Heart left ventricle (tissue), 16 donors: ENCODE data around the gene TNS3. TPM values are rescaled to one million over a fixed set of nuclear protein-coding genes. Genes with fewer than 3 reads are reported as not detected.

ENCODE experiments used
- ATAC-seq, 4 donors: fragments of 200-7000 bp; cut with Tn5 transposase; one replicate each; pipeline ENCODE4 v1.9.1; 2020 to 2022; ENCODE audit warnings: moderate library complexity in 4 of 4, mild to moderate bottlenecking in 3 of 4, moderate number of reproducible peaks in 1 of 4
- DNase-seq, 5 donors: peaks; one replicate each; pipeline ENCODE4 v3.0.0-alpha.2; 2020
- H3K27ac ChIP-seq, 12 donors: fragments of 200-600 bp; sonication (generic) in 4 of 12; one replicate each; pipeline versions ENCODE4 v1.5.0 to v1.8.0; 2016 to 2022; ENCODE audit warnings: mild to moderate bottlenecking in 2 of 12
- H3K27me3 ChIP-seq, 9 donors: fragments of 200-600 bp; sonication (generic) in 2 of 9; one replicate each; pipeline versions ENCODE4 v1.5.1 to v1.8.0; 2016 to 2022; ENCODE audit warnings: mild to moderate bottlenecking in 3 of 9
- H3K36me3 ChIP-seq, 9 donors: fragments of 200-600 bp; sonication (generic) in 2 of 9; one replicate each; pipeline versions ENCODE4 v1.5.0 to v1.8.0; 2018 to 2022; ENCODE audit warnings: mild to moderate bottlenecking in 2 of 9
- H3K4me1 ChIP-seq, 12 donors: fragments of 200-600 bp; sonication (generic) in 4 of 12; one replicate each; pipeline versions ENCODE4 v1.5.0 to v1.8.0; 2016 to 2022; ENCODE audit warnings: mild to moderate bottlenecking in 3 of 12
- H3K4me3 ChIP-seq, 12 donors: fragments of 200-600 bp; sonication (generic) in 4 of 12; one replicate each; pipeline versions ENCODE4 v1.5.0 to v1.8.0; 2017 to 2022; ENCODE audit warnings: mild to moderate bottlenecking in 9 of 12, moderate library complexity in 4 of 12
- H3K9me3 ChIP-seq, 12 donors: fragments of 200-600 bp; sonication (generic) in 4 of 12; one replicate each; pipeline versions ENCODE4 v1.5.0 to v1.8.0; 2016 to 2022; ENCODE audit warnings: mild to moderate bottlenecking in 1 of 12
- POLR2A ChIP-seq, 2 donors: fragments of 450-650 bp; IDR thresholded peaks; one replicate each; pipeline ENCODE4 v1.6.1; 2017; ENCODE audit warnings: antibody characterized with exemption in 2 of 2, mild to moderate bottlenecking in 2 of 2, moderate library complexity in 2 of 2
- WGBS, 4 donors: extraction: QIAGEN DNeasy Blood & Tissue Kit in 2 of 4; methylation state at CpG; one replicate each; pipeline versions ENCODE4 v1.1.5 to v1.1.7; 2013 to 2018; 5-methylcytosine and 5-hydroxymethylcytosine counted together
- intact Hi-C, 10 donors: fragments of 100-400 bp; cut with DNase I; formaldehyde crosslinking; loops; one replicate each; pipeline versions ENCODE4 v1.11.1 to v1.14.2; 2022
- polyA plus RNA-seq, 2 donors: library from polyadenylated mRNA; stranded (reverse); fragments of 200-250 nt; gene quantifications; one replicate each; pipeline ENCODE4 v1.2.3, GENCODE V29; 2013
- total RNA-seq, 9 donors: library from RNA; depleted of rRNA in 2 of 9; stranded (reverse); fragments of >200 nt in 2 of 9; fragmentation: NEBNext Ultra II Directional in 3 of 9; extraction: Animal tissue kit (Norgen Biotek cat#: 25700) in 3 of 9; gene quantifications; one replicate each; pipeline versions ENCODE4 v1.1.0 to v1.2.4, GENCODE V29; 2016 to 2023
- TF ChIP-seq, protein P1 (sequence below), 12 donors: fragments of 200-600 bp; sonication (generic) in 4 of 12; IDR thresholded peaks; one replicate each; pipeline versions ENCODE4 v1.5.0 to v1.8.0; 2018 to 2022; ENCODE audit warnings: antibody characterized with exemption in 12 of 12, mild to moderate bottlenecking in 5 of 12
- donor health status: ischemic (EF 13 %, LVEDD 7.1; RV severe dilation, severe dysfunction).
- donor health status: healthy with polysubstance abuse.
- donor health status: DM: no; HTN: yes; CAD: no.
- donor health status: DM: no; HTN: no; CAD: no.
- donor health status: ischemic (EF 25% LVEDD 6.9; RV normal size, moderate dysfunction).
- donor health status: ischemic (EF 25% LVEDD 5.7; RV mildly dilated, moderate dysfunction).
- donor health status: healthy.
- donor health status: DM: yes; HTN: yes; CAD: no.
- donor health status: ischemic (EF 35%, LVEDD 5.7; RV mildly dilated, moderate dysfunction).
- donor health status: nonischemic (EF 11% LVEDD 7.7; RV severe dilation, severe dysfunction).
- donor health status: DM: yes; HTN: yes; CAD: no.
- donor health status: PGD.
- donor health status: ischemic (EF 29% LVEDD 5.4; RV normal size, mild dysfunction).
- donor health status: nonischemic (EF 23%, LVEDD 6.1; RV moderate dilation, normal function).

The TNS3 gene
- total and polyA plus RNA-seq, 11 donors: 10.1 to 116 (median 32.7) TPM

DNA sequence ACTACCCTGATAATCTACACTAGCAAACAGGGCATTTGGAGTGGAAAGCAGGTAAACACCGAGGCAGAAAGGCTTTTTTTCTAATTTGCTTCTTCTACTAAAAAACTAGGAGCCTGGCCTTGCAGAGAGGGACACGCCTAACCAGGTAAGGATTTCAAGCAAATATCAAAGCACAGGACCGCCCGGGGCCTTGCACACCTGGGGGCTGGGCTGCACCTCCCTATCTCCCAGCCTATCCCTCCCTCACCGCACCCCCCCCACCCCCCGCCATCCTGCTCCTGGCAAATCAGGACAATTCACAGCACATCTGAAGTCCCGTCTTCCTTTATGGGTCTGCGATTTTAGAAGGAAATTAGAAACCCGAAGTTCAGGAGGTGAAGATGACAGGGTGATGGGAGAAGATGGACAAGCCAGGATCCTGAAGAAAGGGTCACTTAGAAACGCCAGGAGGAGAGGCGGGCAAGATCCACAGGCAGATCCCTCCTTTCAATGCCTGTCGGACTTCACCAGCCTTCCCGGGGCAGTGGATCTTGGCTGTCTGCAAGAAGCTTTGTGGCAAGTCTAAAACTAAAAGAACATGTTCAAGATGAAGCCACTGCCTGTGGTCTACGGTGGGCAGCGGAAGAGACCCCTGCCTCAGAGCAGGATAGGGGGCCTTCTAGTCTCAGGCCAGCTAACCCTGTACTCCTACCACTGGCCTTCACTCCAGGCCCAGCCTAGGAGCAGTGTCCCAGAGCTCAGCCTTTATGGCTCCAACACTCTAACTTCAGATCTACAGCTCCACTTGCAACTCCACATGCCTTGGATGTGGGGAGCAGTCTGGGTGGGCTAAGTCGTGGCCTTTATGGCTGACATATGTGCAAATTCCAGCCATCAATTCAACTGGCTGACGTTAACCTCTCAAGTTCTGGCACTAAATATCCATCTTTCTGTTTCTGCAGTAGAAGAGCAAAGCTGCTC lies 43.9 kb downstream of the TNS3 start:
- whole genome bisulfite sequencing, 4 donors: 85 to 87% (median 87%) methylated on average over 17 of the region's 17 CpGs
- H3K27ac ChIP-seq: peak overlapping the region in 1 of 12 donors; percentile 60
- intact Hi-C loops: no loop called here
- peak overlapping the region in 11 of 12 donors; percentile 29 to 64 (median 55) for H3K4me3 ChIP-seq
- no peak for TF ChIP-seq POLR2A (IDR thresholded peaks at IDR 0.05)
- TF ChIP-seq, protein P1, sequence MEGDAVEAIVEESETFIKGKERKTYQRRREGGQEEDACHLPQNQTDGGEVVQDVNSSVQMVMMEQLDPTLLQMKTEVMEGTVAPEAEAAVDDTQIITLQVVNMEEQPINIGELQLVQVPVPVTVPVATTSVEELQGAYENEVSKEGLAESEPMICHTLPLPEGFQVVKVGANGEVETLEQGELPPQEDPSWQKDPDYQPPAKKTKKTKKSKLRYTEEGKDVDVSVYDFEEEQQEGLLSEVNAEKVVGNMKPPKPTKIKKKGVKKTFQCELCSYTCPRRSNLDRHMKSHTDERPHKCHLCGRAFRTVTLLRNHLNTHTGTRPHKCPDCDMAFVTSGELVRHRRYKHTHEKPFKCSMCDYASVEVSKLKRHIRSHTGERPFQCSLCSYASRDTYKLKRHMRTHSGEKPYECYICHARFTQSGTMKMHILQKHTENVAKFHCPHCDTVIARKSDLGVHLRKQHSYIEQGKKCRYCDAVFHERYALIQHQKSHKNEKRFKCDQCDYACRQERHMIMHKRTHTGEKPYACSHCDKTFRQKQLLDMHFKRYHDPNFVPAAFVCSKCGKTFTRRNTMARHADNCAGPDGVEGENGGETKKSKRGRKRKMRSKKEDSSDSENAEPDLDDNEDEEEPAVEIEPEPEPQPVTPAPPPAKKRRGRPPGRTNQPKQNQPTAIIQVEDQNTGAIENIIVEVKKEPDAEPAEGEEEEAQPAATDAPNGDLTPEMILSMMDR (IDR thresholded peaks at IDR 0.05): no peak
- H3K36me3 ChIP-seq: no peaks in the 10 kb centered on the region
- ATAC-seq (no peak), DNase-seq (no peak)
- no peaks in the 10 kb centered on the region for H3K9me3 ChIP-seq
- H3K4me1 ChIP-seq: peaks cover 0 to 16% (median 8%) of the 10 kb centered on the region in 12 donors
- H3K27me3 ChIP-seq: no peaks in the 10 kb centered on the region

DNA sequence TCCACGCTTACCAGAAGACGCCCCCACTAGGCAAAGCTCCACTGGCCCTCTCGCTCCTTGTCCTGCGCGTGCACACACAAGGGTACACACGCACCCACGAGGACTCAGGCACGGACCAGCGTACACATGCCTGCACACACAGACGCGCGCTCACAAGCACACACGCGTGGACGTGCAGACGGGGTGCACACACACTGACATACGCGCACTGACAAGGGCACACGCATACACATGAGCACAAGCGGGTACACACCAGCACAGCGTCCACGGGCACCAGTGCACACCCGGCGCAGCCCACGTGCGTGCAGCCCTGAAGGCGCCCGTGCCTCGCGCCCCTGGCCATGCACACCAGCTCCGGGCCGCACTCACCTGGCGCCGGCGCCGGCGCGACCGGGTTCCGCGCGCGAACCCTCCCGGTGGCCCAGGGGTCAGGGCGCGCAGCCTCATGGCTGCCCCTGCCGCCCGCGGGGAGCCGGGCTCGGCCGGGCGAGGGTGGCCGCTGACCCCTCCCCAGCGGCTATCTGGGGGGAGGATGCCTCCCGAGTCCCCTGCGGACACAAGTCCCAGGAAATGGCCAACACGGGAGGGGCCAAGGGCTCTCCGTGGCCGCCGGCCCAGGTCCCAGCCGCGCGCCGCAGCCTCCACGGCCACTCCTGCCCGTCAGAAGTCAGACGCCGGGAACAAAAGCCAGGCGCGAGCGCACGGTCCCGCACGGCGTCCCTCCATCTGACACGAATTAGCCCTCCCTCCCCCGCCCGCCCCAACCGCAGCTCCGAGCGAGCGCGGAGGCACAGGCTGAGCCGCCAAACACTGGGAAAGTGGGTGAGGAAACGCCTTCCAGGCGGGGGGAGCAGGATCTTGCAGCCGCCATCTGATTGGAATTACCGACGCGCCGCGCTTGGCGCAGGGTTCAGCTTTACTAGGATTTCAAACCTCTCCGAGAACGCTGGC lies 45.0 kb downstream of the TNS3 start:
- peak; percentile 27 to 77 (median 66) for ATAC-seq
- Histone ChIP-seq H3K9me3 (no peaks in the 10 kb centered on the region), H3K4me3 (peak overlapping the region; percentile 29 to 64 (median 55)), H3K27ac (peak overlapping the region in 3 of 12 donors; percentile 46 to 62 (median 60)), H3K4me1 (peaks cover 0 to 23% (median 10%) of the 10 kb centered on the region in 12 donors), H3K27me3 (no peaks in the 10 kb centered on the region), H3K36me3 (no peaks in the 10 kb centered on the region)
- intact Hi-C loops: no loop called here
- 27 to 53% (median 37%) methylated on average over 20 to 96 of the region's 96 CpGs for WGBS, 4 donors
- DNase-seq: peak; percentile 53 to 76 (median 63)
- no peak for TF ChIP-seq POLR2A (IDR thresholded peaks at IDR 0.05)
- TF ChIP-seq, protein P1 (IDR thresholded peaks at IDR 0.05): no peak

DNA sequence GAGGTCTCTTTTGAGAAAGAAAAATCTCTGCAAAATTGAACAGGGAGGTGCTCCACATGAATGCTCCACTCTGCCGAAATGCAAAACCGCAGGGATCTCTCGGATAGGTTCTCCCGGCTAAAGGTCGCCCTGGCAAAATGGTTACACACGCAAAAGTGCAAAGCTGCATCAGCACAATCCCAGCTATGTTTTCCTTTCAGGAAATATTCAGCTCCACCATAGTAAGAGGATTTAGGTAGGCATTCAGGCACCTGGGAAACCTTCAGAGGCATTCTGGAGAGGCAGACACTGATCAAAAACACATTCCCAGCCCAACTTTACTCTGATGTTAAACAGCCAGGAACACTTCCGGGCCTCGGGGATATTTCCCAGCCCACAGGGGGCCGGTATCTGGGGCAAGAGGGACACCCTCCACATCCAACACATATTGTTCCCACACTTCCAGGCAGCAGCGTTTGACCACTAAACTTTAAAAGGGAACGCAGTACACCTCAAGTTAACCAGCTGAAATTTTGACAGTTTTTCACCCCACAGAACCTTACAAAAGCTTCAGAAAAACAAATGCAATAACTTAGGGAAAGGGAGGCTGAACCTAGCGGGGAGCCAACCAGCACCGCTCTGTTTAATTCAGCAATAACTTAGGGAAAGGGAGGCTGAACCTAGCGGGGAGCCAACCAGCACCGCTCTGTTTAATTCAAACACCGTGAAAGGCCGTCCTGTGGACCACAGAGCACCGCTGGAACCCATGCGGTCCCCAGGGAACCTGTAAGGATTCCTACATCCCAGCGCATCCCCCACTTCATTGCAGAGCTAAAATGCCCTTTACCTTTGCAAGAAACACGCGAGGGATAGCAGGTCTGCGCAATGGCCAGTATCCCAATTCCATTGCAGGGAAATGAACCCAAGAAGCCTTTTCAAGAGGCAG lies 45.9 kb downstream of the TNS3 start:
- intact Hi-C loops: no loop called here
- Histone ChIP-seq H3K4me3 (peak overlapping the region in 2 of 12 donors; percentile 55 to 64), H3K9me3 (no peaks in the 10 kb centered on the region), H3K27me3 (no peaks in the 10 kb centered on the region), H3K4me1 (peaks cover 0 to 23% (median 10%) of the 10 kb centered on the region in 12 donors), H3K27ac (no peak overlapping the region), H3K36me3 (no peaks in the 10 kb centered on the region)
- TF ChIP-seq POLR2A (IDR thresholded peaks at IDR 0.05): no peak
- TF ChIP-seq, protein P1 (IDR thresholded peaks at IDR 0.05): no peak
- ATAC-seq: no peak
- 90 to 94% (median 93%) methylated on average over 23 of the region's 23 CpGs for WGBS, 4 donors
- no peak for DNase-seq
